Medulla oblongata (tissue), 1 donor: ENCODE measurements around the gene HAPLN2.
"Not testable (repeated sequence)": the region's sequence is repeated elsewhere in the genome, so short reads cannot be mapped to it uniquely, and the experiment has no call there.

Experiments used
- DNase-seq: peaks from one replicate; pipeline ENCODE4 v3.0.0-alpha.2; 2015; ENCODE audit errors: extremely low spot score

Gene HAPLN2

DNA sequence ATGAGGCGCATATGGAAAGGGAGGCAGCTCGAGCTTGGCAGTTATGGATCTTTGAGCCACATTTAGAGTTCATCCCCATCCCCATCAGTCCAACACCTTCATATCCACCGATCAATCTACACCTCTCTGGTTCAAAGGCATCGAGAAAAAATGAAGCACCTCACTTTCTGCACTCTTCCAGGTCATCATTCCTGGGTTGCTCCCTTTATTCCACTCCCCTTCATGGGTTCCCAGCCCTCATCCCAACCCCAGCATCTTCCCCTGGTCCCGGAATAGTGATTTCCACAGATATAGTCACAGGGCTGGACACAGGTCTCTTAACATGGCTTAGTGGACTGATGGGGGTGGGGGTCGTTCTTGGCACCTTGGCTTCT, 354 bp downstream of the HAPLN2 start:
- peak; percentile 32 for DNase-seq

DNA sequence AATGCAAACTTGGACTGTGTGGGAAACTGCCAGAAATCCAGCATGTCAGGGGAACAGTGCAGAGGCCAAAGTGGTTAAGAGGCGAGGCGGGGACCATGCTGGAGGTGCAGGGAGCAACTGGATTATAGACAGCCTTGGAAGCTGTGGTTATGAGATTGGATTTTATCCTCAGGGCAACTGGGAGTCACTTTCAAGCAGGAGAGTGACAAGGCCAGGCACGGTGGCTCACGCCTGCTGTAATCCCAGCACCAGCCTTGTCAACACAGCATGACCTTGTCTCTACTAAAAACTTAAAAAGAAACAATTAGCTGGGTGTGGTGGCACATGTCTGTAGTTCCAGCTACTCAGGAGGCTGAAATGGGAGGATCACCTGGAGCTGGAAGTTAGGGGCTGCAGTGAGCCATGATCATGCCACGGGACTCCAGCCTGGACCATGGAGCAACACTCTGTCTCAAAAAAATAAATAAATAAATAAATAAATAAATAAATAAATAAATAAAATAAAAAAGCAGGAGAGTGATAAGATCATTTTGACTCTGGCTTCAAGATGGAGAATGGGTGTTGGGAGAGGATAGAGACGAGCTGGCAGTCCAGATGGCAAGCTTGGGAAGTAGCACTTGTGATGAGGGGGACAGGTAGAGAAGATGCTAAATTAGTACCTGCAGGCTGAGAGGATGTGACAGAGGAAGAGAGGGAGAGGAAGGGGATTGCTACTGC, 3.5 kb downstream of the HAPLN2 start:
- no peak for DNase-seq

DNA sequence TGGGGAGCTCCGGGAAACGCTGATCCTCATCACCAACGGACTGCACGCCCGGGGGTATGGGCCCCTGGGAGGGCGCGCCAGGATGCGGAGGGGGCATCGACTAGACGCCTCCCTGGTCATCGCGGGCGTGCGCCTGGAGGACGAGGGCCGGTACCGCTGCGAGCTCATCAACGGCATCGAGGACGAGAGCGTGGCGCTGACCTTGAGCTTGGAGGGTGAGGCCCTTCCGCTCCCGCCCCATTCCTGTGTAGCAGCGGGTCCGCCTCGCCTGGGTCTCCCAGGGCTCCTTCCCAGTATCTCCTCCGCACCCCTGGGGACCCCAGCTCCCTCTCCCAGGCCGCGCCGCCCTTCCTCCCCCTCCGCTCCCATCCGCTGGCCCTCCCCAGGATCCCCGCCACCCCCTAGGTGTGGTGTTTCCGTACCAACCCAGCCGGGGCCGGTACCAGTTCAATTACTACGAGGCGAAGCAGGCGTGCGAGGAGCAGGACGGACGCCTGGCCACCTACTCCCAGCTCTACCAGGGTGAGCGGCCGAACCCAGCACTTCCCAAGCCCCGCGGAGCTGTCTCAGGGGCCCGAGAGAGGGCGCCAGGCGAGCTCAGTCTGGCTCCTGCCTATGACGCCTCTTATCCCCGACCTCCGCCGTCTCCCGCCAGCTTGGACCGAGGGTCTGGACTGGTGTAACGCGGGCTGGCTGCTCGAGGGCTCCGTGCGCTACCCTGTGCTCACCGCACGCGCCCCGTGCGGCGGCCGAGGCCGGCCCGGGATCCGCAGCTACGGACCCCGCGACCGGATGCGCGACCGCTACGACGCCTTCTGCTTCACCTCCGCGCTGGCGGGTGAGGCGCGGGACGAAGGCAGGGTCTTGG, 5.0 kb downstream of the HAPLN2 start:
- no peak for DNase-seq

DNA sequence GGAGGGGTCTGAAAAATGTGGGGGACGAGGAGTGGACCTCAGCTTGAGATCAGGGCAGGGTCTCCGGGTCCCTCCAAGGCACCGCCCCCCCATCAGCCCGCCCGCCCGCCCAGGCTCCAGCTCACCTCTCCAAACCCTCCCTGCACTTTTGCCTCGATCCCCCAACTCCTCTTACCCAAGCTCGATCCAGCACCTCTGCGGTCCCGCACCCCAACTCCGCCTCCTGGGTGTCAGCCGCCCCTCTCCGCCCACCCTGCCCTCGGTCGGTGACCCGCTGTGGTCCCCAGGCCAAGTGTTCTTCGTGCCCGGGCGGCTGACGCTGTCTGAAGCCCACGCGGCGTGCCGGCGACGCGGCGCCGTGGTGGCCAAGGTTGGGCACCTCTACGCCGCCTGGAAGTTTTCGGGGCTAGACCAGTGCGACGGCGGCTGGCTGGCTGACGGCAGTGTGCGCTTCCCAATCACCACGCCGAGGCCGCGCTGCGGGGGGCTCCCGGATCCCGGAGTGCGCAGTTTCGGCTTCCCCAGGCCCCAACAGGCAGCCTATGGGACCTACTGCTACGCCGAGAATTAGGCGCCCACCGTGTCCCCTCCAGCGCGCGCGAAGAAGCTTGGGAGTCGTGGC, 5.7 kb downstream of the HAPLN2 start:
- DNase-seq, result no peak

DNA sequence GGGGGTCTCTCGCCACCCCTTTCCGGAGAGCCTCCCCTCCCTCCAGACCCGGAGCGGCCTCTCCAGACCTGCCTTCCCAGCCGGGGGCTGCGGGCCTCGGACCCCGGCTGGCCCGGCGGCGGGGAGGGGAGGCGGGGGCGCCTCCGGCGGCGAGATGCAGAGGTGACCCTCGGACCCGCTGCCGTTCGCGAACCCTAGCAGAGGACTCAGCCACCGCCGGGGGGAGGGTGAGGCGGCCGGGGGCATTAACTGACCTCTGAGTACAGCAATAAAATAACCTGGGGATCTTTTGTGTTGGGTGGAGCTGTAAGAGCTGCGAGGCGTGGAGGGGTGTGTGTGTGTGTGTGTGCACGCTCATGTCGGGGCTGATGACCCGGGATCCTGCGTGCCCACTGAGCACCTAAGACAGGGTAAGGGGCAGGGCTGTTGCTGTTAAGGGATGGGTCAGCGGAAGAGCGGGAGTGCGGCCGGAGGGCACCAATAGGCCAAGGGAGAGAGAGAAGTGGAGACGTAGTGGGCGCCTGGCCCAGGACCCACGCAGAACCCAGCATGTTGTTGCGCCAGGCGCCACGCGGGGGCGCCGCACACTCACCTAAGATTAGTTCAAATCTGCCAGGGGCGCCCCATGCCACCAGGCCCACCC, 6.3 kb downstream of the HAPLN2 start:
- DNase-seq, result peak; percentile 77

DNA sequence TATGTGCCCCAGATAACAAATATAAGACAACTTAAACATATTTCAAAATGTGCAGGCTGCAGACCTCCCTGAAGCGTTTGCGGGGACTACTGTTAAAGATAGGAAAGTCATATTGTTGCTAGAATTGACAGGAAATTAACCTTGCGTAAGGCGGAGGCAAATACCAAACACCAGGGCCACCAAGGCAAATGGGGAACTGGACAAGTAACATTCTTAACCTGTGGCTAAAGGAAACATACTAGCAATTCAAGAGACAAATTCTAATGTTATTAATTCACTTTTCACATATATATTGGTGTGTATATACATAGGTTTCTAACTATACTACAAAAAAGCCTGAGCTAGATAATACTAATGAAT, 6.8 kb downstream of the HAPLN2 start:
- DNase-seq, result no peak

DNA sequence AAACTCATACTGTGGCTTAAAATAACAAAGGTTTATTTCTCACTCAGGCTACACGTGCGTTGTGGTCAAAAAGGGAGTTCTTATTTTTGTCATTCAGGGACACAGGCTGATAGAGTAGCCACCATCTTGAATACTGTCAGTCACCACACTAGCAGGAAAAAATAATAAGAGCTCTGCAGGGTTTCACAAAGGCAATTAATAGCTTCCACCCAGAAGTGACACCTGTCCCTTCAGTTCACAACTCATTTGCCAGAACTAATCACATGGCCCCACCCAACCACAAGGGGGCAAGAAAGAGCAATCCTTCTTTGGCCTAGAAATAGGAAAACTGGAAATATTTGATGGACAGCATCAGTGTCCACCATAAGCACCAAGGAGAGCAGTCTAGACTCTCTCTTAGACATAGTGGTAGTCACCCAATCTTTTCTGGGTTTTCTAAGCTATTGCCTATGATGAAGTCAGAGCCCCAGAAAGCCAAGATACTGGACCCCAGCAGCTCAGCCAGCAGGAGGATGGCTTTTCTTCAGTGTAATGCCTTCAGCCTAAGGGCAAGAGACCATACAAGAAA, 8.2 kb downstream of the HAPLN2 start:
- peak; percentile 74 for DNase-seq

DNA sequence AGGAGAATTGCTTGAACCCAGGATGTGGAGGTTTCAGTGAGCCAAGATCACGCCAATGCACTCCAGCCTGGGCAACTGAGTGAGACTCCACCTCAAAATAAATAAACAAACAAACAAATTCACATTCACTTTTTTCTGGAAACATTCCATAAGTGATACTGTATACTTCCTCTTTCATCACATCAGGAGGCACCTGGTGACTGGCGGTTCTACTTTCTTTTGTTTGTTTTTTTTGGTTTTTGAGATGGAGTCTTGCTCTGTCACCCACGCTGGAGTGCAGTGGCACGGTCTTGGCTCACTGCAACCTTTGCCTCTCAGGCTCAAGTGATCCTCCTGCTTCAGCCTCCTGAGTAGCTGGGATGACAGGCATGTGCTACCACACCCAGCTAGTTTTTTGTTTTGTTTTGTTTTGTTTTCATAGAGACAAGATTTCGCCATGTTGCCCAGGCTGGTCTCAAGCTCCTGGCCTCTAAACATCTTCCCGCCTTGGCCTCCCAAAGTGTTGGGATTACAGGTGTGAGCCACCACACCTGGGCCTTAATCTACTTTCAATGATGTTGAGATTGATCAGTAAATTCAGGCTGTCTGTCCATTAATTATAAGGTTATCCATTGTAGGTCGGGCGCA, 10.7 kb downstream of the HAPLN2 start:
- DNase-seq, result no peak

DNA sequence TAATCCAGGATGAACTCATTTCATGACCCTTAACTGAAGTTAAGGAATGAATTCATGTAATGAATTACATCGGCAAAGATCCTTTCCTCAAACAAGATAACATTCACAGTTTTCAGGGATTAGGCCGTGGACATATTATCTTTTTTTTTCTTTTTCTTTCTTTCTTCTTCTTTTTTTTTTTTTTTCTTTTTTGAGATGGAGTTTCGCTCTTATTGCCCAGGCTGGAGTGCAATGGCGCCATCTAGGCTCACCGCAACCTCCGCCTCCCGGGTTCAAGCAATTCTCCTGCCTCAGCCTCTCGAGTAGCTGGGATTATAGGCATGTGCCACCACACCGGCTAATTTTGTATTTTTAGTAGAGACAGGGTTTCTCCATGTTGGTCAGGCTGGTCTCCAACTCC, 11.9 kb downstream of the HAPLN2 start:
- not testable (repeated sequence) for DNase-seq

DNA sequence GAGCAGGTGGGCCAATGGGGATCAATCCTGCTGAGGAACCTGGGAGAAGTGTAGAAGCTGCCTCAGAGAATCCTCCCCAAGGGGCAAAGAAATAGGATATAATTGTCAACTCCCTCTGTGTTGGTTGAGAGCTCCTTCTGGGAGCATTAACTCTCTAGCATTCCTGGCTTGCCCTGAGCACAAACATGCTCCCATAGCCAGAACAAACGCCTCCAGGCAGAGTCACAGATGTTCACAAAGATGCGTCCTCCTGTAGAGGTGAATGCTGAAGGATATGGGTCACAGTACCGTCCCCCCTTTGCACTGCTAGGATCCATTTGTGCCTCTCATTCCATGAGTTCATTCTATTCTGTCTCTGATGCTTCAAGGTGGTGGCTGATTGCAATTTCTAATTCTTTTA, 13.1 kb downstream of the HAPLN2 start:
- DNase-seq, result no peak

DNA sequence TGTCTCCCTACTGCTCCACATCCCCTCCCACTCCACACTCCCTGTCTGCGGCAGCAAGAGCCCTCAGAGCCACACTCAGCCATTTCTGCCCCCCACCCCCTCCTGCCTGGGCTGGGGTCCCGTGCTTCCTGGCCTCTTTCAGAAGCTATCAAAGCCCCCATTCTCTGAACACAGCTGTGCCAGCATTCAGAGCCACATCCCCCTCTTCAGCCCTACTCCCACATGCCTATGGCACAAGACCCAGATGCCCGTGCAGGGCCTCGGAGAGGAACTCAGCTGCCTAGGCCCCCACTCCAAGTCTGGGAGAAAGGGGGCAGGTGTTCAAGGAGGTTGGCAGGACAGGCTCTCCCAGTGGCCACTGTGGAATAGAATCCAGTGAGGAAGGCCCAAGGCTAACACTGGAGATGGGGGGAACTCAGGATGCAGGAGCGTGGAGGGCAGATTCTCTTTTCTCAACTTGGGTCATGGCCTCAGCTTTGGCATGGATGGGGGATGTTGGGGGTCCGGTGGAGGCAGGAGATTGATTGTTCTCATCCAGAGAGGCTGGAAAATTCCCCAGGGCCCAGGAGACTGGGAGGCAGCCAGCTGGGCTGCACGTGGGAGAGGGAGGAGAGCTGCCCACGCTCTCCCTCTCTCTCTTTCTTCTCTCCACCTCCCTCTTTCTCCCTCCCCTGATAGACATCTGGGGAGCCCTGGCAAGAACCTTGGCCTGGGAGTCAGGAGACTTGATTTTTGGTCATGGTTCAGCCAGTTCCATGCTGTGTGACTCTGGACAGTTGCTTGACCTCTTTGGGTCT, 19.2 kb downstream of the HAPLN2 start:
- peak; percentile 71 for DNase-seq

DNA sequence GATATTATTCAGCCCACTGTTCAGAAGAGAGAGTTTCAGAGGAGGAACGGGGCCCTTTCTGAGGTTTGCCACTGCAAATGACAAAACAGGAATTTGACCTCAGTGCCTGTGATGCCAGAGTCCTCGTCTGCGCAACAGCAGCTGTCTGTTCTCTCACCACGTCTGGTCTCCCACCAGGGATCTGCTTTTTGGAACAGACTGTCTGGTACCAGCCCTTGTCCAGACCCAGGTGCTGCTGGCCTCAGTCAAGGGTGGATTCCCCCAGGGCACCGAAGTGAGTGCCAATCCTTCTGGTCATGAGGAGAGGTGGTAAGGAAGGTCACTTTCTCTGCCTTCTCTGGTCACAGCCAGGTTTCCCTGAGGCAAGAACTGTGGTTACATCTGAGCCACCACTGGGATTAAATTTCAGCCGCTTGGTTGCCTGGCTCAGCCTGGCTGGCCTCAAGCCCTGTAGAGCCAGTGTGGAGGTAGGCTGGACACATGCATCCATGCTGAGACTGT, 20.4 kb downstream of the HAPLN2 start:
- no peak for DNase-seq

DNA sequence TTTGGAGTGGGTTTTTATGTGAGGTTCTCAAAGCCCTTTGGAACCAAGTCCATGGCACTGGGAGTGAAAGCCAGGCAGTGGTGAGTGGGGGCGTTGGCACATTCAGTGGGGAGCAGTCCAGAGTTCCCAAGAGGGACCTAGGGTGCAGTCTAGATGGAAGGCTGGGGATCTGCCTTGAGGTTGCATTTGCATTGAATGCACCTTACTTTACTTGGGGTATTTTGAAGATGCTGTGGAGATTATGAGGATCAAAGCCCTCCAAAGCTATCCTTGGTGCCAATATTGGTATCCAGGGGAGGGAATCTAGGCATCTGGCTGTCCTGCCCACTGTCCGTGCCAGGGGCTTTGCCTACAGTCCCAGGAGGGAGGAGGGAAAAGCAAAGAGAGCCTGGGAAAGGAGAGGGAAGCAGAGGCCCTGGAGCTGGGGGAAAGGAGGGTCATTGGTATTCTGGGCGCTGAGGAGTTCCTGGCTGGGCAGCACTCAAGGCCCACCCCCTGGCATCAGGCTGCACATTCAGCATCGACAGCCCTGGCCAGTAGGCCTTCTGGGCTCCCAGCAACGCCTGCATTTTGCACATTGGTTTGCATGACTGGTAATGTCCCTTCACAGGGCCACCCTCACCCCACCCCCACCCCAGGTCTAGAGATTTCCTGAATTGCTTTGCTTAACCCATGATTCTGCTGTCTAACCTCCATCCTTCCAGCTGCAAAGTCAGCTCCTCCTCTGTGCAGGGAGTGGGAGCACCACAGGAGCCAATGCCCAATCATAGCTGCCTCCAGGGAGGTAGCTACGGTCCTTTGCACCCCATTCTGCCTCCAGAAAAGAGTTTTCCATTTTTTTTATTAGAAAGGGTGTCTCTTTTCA, 21.9 kb downstream of the HAPLN2 start:
- peak; percentile 83 for DNase-seq

DNA sequence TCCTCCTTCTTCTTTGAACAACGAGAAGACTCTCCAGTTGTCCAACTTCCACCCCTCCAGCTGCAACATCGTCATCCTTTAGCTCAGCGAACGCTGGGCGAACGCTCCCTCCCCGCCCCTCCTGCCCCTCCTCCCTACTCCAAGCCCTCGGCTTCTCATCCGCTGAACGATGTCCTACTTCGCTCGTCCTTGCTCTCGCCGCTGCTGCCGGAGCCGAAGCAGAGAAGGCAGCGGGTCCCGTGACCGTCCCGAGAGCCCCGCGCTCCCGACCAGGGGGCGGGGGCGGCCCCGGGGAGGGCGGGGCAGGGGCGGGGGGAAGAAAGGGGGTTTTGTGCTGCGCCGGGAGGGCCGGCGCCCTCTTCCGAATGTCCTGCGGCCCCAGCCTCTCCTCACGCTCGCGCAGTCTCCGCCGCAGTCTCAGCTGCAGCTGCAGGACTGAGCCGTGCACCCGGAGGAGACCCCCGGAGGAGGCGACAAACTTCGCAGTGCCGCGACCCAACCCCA, 22.6 kb downstream of the HAPLN2 start, which contains the start of gene BCAN:
BCAN (plus strand) TSS at position 357 of the 504 bp plus-strand sequence. CDS start 3,938 bp downstream, outside the sequence.
- DNase-seq, result peak; percentile 72

DNA sequence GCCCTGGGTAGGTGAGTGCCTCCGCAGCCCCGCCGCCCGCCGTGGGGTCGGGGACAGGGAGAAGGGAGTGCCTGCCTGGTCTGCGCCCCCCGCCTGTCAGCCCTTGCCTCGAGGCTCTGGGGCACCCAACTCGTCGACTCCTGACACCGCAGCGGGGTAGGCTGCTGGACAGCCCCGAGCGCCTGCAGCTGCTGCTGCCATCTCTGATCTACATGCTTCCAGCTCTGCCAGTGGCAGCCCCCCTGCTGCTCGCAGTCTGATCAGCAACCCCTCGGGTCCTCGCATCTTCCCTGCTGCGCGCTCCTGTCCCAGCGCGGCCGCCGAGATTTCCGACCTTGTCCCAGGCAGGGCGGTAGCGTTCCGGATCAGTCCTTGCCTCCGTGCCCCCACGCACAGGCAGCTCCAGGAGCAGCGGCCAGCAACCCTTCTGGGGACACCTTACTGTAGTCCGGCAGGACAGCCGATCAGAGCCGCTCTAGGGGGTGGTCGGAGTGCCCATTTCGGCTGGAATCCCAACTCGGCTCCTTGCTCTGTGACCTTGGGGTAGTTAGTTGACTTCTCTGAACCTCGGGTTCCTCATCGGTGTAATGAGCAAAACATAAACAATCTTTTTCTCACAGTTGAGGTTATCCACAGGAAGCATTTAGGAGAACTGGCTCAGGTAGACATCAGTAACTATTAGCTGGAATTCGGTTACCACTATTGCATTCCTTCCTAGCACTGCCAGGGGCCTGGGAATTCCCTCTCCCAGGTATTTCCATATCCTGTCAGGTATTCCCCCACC, 23.2 kb downstream of the HAPLN2 start:
- no peak for DNase-seq

DNA sequence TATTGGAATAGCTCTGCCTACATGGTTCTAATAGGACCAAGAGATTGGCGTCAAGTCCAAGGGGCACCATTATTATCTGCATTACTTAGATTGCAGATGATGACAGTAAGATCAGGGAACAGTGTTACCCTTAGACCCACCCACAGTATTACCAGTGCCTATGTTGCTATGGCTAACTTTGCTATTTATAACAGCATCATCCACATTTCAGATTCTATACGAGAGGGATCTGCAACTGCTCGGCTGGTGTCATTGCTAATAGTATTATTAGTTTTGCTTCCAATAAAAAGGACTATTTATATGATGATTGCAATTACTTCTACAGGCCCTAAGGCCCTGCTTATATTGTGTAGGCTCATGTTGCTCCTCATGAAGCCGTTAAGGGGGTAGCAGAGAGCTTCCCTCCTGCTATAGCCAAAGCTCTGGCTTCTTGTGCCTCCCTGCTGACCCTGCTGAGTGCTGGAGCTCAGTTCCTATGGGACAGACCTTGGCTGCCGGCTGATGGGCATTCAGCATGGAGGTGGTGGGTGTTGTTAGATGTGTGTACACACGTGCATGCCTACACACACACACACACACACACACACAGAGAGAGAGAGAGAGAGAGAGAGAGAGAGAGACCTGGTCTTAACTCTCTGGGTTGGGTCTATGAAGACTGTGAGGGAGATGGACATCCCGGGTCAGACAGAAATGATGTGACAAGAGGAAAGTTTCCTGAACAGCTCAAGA, 24.0 kb downstream of the HAPLN2 start:
- DNase-seq, result no peak

DNA sequence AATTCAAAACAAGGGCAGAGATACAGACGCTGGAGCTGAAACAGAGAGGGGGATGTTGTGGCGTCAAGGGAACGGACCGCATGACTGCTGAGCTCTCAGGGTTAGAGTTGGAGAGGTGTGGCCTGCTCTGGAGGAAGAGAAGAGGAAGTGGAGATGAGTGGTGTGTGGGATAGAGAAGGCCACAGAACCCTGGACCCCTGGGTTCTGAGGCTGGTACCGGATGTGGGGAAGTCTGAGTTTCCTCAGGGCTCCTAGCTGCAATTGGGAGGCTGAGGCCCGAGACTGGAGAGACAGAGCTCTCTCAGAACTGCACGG, 24.5 kb downstream of the HAPLN2 start:
- DNase-seq, result no peak

DNA sequence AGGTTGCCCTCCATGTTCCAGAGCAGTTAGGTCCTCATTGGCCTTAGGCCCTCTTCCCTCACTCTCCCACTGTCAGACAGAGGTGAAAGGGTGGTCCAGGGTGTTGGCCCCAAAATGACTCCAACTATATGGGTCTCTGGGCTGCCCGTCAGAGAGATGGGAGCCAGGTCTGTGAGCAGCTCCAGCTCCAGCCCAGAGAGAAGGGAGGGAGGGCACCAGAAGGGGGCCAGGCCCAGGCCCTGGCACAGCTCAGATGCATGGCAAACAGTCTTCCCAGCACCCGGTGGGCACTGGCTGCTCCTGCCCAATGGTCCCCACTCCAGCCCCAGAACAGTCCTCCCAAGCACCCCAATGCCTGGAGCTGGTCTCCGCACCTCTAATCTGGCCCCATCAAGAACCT, 24.9 kb downstream of the HAPLN2 start:
- DNase-seq, result no peak
